Spinal cord (tissue), 10 donors: ENCODE results near the gene OR52E6. TPM values are rescaled to one million over a fixed set of nuclear protein-coding genes. Genes with fewer than 3 reads are reported as not detected.

Experiments used
- DNase-seq, 6 donors: peaks; one replicate each; pipeline versions ENCODE4 v3.0.0 to v3.0.0-alpha.2; 2013 to 2015; ENCODE audit warnings: low spot score in 6 of 6, low read depth in 4 of 6
- H3K27ac ChIP-seq: one replicate; pipeline ENCODE4 v1.5.1; 2013; ENCODE audit warnings: low read depth, low read length, control low read depth
- H3K27me3 ChIP-seq: one replicate; pipeline ENCODE4 v1.6.1; 2013; ENCODE audit warnings: low read length; ENCODE audit not compliant: control insufficient read depth, insufficient read depth
- H3K36me3 ChIP-seq: one replicate; pipeline ENCODE4 v1.6.1; 2013; ENCODE audit warnings: low read length; ENCODE audit not compliant: control insufficient read depth, insufficient read depth
- H3K4me1 ChIP-seq: one replicate; pipeline ENCODE4 v1.6.1; 2013; ENCODE audit warnings: low read length; ENCODE audit not compliant: control insufficient read depth, insufficient read depth
- H3K4me3 ChIP-seq: one replicate; pipeline ENCODE4 v1.5.1; 2013; ENCODE audit warnings: low read depth, low read length, control low read depth
- H3K9me3 ChIP-seq: one replicate; pipeline ENCODE4 v1.6.1; 2013; ENCODE audit warnings: low read length; ENCODE audit not compliant: control insufficient read depth, insufficient read depth
- WGBS: methylation state at CpG from one replicate; pipeline ENCODE4 v1.1.5; 2013; ENCODE audit warnings: missing lambda C conversion rate; ENCODE audit not compliant: insufficient coverage; 5-methylcytosine and 5-hydroxymethylcytosine counted together
- polyA plus RNA-seq, 2 donors: library from polyadenylated mRNA; unstranded; fragments of 120-200 nt; gene quantifications; one replicate each; pipeline ENCODE4 v1.2.1, GENCODE V29; 2013; ENCODE audit not compliant: insufficient read length in 2 of 2
- total RNA-seq, 2 donors: library from RNA; depleted of rRNA in 1 of 2; stranded (reverse); fragments of 120-200 nt in 1 of 2; fragments of >200 nt in 1 of 2; gene quantifications; one replicate each; pipeline versions ENCODE4 v1.2.3 to v1.2.4, GENCODE V29; 2013 to 2014
- donor health status: healthy.

The OR52E6 gene
- total and polyA plus RNA-seq, 4 donors = not detected

DNA sequence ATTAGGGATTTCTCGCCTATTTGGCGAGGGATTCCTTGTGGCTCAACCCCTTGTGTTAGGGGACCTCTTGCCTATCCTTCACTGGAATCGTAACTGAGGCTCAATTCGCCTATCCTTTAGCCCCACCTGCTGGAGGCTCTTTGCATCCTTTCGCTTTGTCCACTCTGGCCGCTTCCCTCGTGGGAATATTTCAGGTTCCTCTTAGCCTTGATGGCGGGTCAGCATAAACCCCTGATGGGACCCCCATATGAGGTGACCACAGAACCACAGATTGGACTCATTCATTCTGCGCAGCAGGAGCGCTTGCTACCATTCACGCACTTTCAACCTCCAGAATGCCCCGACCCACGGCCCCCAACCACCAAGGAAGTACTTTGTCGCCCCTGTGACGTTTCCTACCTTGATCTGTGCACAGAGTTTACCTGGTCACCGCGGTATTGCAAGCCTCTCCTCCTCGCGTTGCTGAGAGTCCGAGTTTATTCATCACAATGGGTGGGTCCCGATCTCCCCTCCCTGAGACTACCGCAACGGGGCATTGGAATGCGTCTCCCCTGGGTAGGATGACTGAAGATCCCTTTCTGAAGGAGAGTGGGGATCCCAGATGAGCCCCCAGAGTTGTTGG is 33.1 kb downstream of the OR52E6 start, which contains the start of gene OR52N2:
OR52N2 (plus strand) TSS at position 425 of the 622 bp plus-strand sequence. CDS start 11,412 bp downstream, outside the sequence.
- 5% methylated on average over 20 of the region's 24 CpGs for WGBS
- no peaks in the 10 kb centered on the region for H3K9me3 ChIP-seq
- H3K4me3 ChIP-seq = peak within 1 kb of the TSS; percentile 45
- peak; percentile 33 to 92 (median 66) for DNase-seq
- H3K36me3 ChIP-seq = no peaks in the 10 kb centered on the region
- no peaks in the 10 kb centered on the region for H3K27me3 ChIP-seq
- peaks cover 6% of the 10 kb centered on the region for H3K4me1 ChIP-seq
- no peak within 1 kb of the TSS for H3K27ac ChIP-seq

- Histone ChIP-seq H3K9me3 (no peaks in the 10 kb centered on the region), H3K36me3 (no peaks in the 10 kb centered on the region), H3K27ac (no peak overlapping the region), H3K4me3 (no peak overlapping the region), H3K4me1 (peaks cover 6% of the 10 kb centered on the region), H3K27me3 (no peaks in the 10 kb centered on the region)
- no peak for DNase-seq
- 80% methylated on average over 10 of the region's 10 CpGs for WGBS
Observed at GRCh38 chr11:5807580-5807979, 34.1 kb downstream of the OR52E6 start.

DNA sequence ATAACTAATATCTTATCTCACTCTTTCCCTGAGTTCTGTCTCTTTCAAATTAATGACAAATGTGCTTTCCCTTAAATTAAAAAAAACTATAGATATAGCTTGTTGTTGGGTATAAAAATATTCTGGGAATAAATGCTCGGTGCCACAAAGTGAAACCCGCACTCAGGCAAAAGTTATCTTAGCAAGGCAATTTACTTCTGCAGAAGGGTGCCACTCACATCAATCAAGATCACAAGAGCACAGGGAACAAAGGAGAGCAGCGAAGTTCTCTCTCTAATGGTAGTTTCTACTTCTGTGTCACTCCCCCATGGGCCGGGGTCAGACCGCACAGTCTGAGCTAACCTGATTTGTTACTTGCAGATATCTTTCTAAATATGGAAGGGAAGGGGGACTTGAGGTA is 37.7 kb downstream of the OR52E6 start:
- DNase-seq = no peak
- peaks cover 6% of the 10 kb centered on the region for H3K4me1 ChIP-seq
- no peaks in the 10 kb centered on the region for H3K36me3 ChIP-seq
- H3K4me3 ChIP-seq = no peak overlapping the region
- 93% methylated on average over 3 of the region's 5 CpGs for WGBS
- no peaks in the 10 kb centered on the region for H3K27me3 ChIP-seq
- no peaks in the 10 kb centered on the region for H3K9me3 ChIP-seq
- H3K27ac ChIP-seq = no peak overlapping the region

DNA sequence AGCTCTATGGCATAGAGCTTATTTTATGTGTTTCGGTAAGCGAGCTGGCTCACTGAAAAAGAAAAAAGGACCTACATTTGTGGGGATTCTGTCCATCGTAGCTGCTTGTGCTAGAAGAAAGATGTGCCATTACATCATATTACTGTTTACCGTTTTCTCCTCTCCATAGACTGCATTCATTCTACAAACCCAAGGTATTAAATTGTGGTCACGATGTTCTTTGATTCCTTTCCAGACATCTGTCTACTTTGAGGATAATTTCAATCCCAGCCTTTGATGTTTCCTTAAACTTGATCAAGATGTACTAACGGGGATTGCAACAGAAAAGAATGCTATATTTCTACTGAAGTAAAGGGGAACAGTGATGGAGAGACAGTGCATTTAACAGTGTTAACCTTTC is 45.2 kb downstream of the OR52E6 start:
- 82% methylated on average over 2 of the region's 6 CpGs for WGBS
- no peak for DNase-seq
- no peak overlapping the region for H3K4me3 ChIP-seq
- no peaks in the 10 kb centered on the region for H3K36me3 ChIP-seq
- H3K4me1 ChIP-seq = no peaks in the 10 kb centered on the region
- no peaks in the 10 kb centered on the region for H3K27me3 ChIP-seq
- no peaks in the 10 kb centered on the region for H3K9me3 ChIP-seq
- H3K27ac ChIP-seq = no peak overlapping the region

GRCh38 chr11:5791165-5791564 is 50.5 kb downstream of the OR52E6 start, which contains the start of gene OR52N1:
TSS of gene OR52N1 (minus strand) at chr11:5791265. CDS start at chr11:5788816, 2,449 bp downstream.
- H3K4me3 ChIP-seq = no peak within 1 kb of the TSS
- WGBS = 88% methylated on average over 2 of the region's 3 CpGs
- no peaks in the 10 kb centered on the region for H3K27me3 ChIP-seq
- no peaks in the 10 kb centered on the region for H3K36me3 ChIP-seq
- no peak within 1 kb of the TSS for H3K27ac ChIP-seq
- H3K4me1 ChIP-seq = no peaks in the 10 kb centered on the region
- DNase-seq = no peak
- H3K9me3 ChIP-seq = no peaks in the 10 kb centered on the region

Other genes with a start within 250 kb of the OR52E6 start
- 1 to 10 TPM; 3.3 to 4.3 TPM for gene TRIM6, start 245.3 kb downstream of the OR52E6 start, total RNA-seq
- 1 to 10 TPM; 1.1 to 1.7 TPM for gene TRIM6, start 245.3 kb downstream of the OR52E6 start, polyA plus RNA-seq
- gene TRIM34, start 216.9 kb downstream of the OR52E6 start, total RNA-seq = 10 to 100 TPM in 1 of 2 donors, 1 to 10 TPM in 1; 6.6 to 15.1 TPM
- gene TRIM34, start 216.9 kb downstream of the OR52E6 start, polyA plus RNA-seq = 1 to 10 TPM; 3.5 to 4.4 TPM
- gene TRIM5, start 156.8 kb downstream of the OR52E6 start, total RNA-seq = 10 to 100 TPM; 15.3 to 25.5 TPM
- 10 to 100 TPM; 10.4 to 12.3 TPM for gene TRIM5, start 156.8 kb downstream of the OR52E6 start, polyA plus RNA-seq
- 10 to 100 TPM; 25.3 to 26.0 TPM for gene TRIM22, start 152.1 kb downstream of the OR52E6 start, total RNA-seq
- gene TRIM22, start 152.1 kb downstream of the OR52E6 start, polyA plus RNA-seq = 10 to 100 TPM; 11.8 to 14.5 TPM
- not detected for gene OR56B1, start 105.4 kb downstream of the OR52E6 start, total RNA-seq
- not detected for gene OR56B1, start 105.4 kb downstream of the OR52E6 start, polyA plus RNA-seq
- under 1 TPM in 1 of 2 donors, not detected in 1; 0.20 TPM for gene OR52N4, start 87.7 kb downstream of the OR52E6 start, total RNA-seq
- gene OR52N4, start 87.7 kb downstream of the OR52E6 start, polyA plus RNA-seq = under 1 TPM in 1 of 2 donors, not detected in 1; 0.33 TPM
- not detected for gene OR52N5, start 58.5 kb downstream of the OR52E6 start, total RNA-seq
- not detected for gene OR52N5, start 58.5 kb downstream of the OR52E6 start, polyA plus RNA-seq
- gene OR52N1, start 50.6 kb downstream of the OR52E6 start, total RNA-seq = not detected
- gene OR52N1, start 50.6 kb downstream of the OR52E6 start, polyA plus RNA-seq = not detected
- not detected for gene OR52N2, start 33.0 kb downstream of the OR52E6 start, total RNA-seq
- gene OR52N2, start 33.0 kb downstream of the OR52E6 start, polyA plus RNA-seq = not detected
- not detected for gene OR52E8, start 15.8 kb upstream of the OR52E6 start, total RNA-seq
- gene OR52E8, start 15.8 kb upstream of the OR52E6 start, polyA plus RNA-seq = not detected
- gene OR52E4, start 38.7 kb upstream of the OR52E6 start, total RNA-seq = not detected
- gene OR52E4, start 38.7 kb upstream of the OR52E6 start, polyA plus RNA-seq = not detected
- not detected for gene OR52E5, start 51.3 kb upstream of the OR52E6 start, total RNA-seq
- not detected for gene OR52E5, start 51.3 kb upstream of the OR52E6 start, polyA plus RNA-seq
- gene OR56A3, start 100.4 kb upstream of the OR52E6 start, total RNA-seq = not detected
- gene OR56A3, start 100.4 kb upstream of the OR52E6 start, polyA plus RNA-seq = not detected
- not detected for gene OR56A5, start 126.6 kb upstream of the OR52E6 start, total RNA-seq
- gene OR56A5, start 126.6 kb upstream of the OR52E6 start, polyA plus RNA-seq = not detected
- not detected for gene OR52L1, start 145.1 kb upstream of the OR52E6 start, total RNA-seq
- gene OR52L1, start 145.1 kb upstream of the OR52E6 start, polyA plus RNA-seq = not detected
- gene OR56A4, start 165.0 kb upstream of the OR52E6 start, total RNA-seq = under 1 TPM in 1 of 2 donors, not detected in 1; 0.06 TPM
- gene OR56A4, start 165.0 kb upstream of the OR52E6 start, polyA plus RNA-seq = under 1 TPM in 1 of 2 donors, not detected in 1; 0.06 TPM
- under 1 TPM; 0.06 to 0.10 TPM for gene OR56A1, start 188.9 kb upstream of the OR52E6 start, total RNA-seq
- not detected for gene OR56A1, start 188.9 kb upstream of the OR52E6 start, polyA plus RNA-seq